Fibroblast of gingiva (primary cell): ENCODE results near the gene WDR72.
"Not testable (repeated sequence)": the region's sequence is repeated elsewhere in the genome, so short reads cannot be mapped to it uniquely, and the experiment has no call there.

Experiments
- DNase-seq: peaks from one replicate; pipeline ENCODE4 v3.0.0-alpha.2; 2011; ENCODE audit warnings: low read depth

Gene WDR72

GRCh38 chr15:53589520-53590057, 169.9 kb downstream of the WDR72 start:
- no peak for DNase-seq

GRCh38 chr15:53588773-53589172, 170.7 kb downstream of the WDR72 start:
- DNase-seq, result no peak

GRCh38 chr15:53586799-53587198, 172.7 kb downstream of the WDR72 start:
- no peak for DNase-seq

- no peak for DNase-seq
Observed at GRCh38 chr15:53581513-53581912, 177.9 kb downstream of the WDR72 start.

- DNase-seq, result no peak
Observed at GRCh38 chr15:53580366-53580765, 179.1 kb downstream of the WDR72 start.

- no peak for DNase-seq
Observed at GRCh38 chr15:53576841-53577240, 182.6 kb downstream of the WDR72 start.

GRCh38 chr15:53573091-53573490, 186.4 kb downstream of the WDR72 start:
- DNase-seq, result no peak

- no peak for DNase-seq
Observed at GRCh38 chr15:53569751-53570480, 189.5 kb downstream of the WDR72 start.

- no peak for DNase-seq
Observed at GRCh38 chr15:53566912-53567311, 192.6 kb downstream of the WDR72 start.

GRCh38 chr15:53565721-53566120, 193.7 kb downstream of the WDR72 start:
- no peak for DNase-seq

- no peak for DNase-seq
Observed at GRCh38 chr15:53564647-53565046, 194.8 kb downstream of the WDR72 start.

- no peak for DNase-seq
Observed at GRCh38 chr15:53563627-53564026, 195.8 kb downstream of the WDR72 start.

- DNase-seq, result no peak
Observed at GRCh38 chr15:53559364-53560277, 199.8 kb downstream of the WDR72 start.

GRCh38 chr15:53558384-53558783, 201.1 kb downstream of the WDR72 start:
- DNase-seq, result no peak

- no peak for DNase-seq
Observed at GRCh38 chr15:53555226-53555625, 204.2 kb downstream of the WDR72 start.

GRCh38 chr15:53549697-53550305, 209.7 kb downstream of the WDR72 start:
- DNase-seq, result no peak

GRCh38 chr15:53548236-53548635, 211.2 kb downstream of the WDR72 start:
- DNase-seq, result no peak

- DNase-seq, result not testable (repeated sequence)
Observed at GRCh38 chr15:53540626-53541300, 218.7 kb downstream of the WDR72 start.

- DNase-seq, result no peak
Observed at GRCh38 chr15:53539878-53540277, 219.6 kb downstream of the WDR72 start.

GRCh38 chr15:53536479-53537120, 222.9 kb downstream of the WDR72 start:
- DNase-seq, result no peak

- no peak for DNase-seq
Observed at GRCh38 chr15:53535886-53536285, 223.6 kb downstream of the WDR72 start.
